Coronary artery (tissue), 2 donors: ENCODE measurements around the gene ELAVL3.

ENCODE experiments used
- DNase-seq: peaks from one replicate; pipeline ENCODE4 v3.0.0-alpha.2; 2017; ENCODE audit warnings: low spot score
- H3K27ac ChIP-seq, 2 donors: fragments of 200-600 bp; sonication (generic); one replicate each; pipeline ENCODE4 v1.5.1; 2016 to 2019
- H3K4me3 ChIP-seq: fragments of 200-600 bp; sonication (generic); 2 replicates; pipeline ENCODE4 v1.5.1; 2016; ENCODE audit warnings: mild to moderate bottlenecking, moderate library complexity
- TF ChIP-seq, protein P1 (sequence below): fragments of 200-600 bp; sonication (generic); IDR thresholded peaks from one replicate; pipeline ENCODE4 v1.5.1; 2019; ENCODE audit warnings: antibody characterized with exemption

The ELAVL3 gene

DNA sequence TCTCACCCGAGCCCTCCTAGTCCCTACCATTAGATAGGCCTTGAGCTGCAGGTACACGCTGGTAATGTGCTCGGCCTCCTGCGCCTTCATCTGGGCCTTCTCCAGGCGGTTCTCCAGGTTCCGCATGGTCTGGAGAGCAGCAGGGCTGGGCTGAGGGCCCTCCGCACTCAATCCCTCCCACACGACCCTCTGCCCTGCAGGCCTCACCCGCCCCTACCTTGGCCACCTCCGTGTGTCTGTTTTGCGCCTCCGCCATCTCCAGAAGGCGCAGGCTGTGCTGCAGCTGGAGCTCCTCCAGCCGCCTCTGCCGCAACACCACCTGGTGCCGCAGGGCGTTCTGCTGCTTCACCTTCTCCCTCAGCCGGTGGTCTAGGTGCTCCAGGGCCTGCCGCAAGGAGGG lies 54.2 kb downstream of the ELAVL3 start:
- no peak for DNase-seq
- H3K4me3 ChIP-seq = no peak overlapping the region
- TF ChIP-seq, protein P1, sequence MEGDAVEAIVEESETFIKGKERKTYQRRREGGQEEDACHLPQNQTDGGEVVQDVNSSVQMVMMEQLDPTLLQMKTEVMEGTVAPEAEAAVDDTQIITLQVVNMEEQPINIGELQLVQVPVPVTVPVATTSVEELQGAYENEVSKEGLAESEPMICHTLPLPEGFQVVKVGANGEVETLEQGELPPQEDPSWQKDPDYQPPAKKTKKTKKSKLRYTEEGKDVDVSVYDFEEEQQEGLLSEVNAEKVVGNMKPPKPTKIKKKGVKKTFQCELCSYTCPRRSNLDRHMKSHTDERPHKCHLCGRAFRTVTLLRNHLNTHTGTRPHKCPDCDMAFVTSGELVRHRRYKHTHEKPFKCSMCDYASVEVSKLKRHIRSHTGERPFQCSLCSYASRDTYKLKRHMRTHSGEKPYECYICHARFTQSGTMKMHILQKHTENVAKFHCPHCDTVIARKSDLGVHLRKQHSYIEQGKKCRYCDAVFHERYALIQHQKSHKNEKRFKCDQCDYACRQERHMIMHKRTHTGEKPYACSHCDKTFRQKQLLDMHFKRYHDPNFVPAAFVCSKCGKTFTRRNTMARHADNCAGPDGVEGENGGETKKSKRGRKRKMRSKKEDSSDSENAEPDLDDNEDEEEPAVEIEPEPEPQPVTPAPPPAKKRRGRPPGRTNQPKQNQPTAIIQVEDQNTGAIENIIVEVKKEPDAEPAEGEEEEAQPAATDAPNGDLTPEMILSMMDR = no peak

DNA sequence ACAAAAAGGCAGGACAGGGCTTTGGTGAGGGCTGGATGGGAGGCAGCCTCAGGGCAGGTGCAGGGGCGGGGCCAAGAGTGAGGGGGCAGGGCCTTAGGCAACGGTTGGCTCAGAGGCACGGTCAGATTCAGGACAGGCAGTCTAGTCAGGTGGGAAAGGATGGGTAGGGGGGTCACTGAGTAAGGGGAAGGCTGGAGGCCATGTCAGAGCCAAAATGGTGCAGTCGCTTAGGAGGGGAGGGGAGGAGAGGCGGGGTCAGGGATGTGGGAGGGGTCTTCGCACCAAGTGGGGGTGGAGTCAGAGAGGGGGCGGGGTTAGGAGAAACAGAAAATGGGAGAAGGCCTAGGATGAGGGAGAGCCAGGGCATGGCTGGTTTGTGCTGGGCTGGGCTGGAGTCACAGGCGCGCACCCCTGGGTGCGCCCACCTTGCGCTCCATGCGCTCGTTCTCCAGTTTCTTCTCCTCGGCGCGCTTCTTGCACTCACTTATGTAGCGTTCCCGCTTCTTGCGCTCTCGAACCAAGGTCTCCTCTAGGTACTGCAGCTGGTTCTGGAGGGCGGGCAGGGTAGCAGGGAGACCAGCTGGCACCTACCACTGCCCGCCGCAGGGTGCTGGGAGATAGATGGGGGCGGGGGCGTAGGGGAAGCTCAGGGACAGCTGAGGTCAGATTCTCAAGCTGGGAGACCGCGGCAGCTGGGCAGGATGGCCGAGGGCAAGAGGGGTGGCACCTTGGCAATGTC lies 55.0 kb downstream of the ELAVL3 start:
- no peak overlapping the region for H3K4me3 ChIP-seq
- H3K27ac ChIP-seq = no peak overlapping the region
- DNase-seq = no peak
- TF ChIP-seq, protein P1 = no peak

More for the DNA sequence above, 54.2 kb downstream of the ELAVL3 start:
- H3K27ac ChIP-seq = no peak overlapping the region

DNA sequence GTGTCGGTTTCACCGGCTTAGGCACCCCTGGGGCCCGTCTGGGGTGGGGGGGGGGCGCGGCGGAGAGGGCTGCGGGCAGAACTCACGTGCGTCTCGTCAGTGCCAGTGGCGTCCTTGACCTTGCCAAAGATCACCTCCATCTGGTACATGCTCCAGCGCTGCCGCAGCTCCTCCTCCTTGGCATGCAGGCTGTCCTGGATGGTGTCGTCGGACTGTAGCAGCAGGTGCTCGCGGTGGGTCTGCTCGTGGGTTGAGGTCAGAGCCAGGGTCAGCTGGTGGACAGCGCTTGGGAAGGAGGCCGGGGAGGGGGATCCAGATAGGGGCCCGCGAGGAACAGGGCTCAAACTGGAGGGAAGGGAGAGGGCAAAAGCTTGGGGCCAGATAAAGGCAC lies 57.1 kb downstream of the ELAVL3 start:
- Histone ChIP-seq H3K27ac (no peak overlapping the region), H3K4me3 (no peak overlapping the region)
- TF ChIP-seq, protein P1 = no peak
- no peak for DNase-seq

DNA sequence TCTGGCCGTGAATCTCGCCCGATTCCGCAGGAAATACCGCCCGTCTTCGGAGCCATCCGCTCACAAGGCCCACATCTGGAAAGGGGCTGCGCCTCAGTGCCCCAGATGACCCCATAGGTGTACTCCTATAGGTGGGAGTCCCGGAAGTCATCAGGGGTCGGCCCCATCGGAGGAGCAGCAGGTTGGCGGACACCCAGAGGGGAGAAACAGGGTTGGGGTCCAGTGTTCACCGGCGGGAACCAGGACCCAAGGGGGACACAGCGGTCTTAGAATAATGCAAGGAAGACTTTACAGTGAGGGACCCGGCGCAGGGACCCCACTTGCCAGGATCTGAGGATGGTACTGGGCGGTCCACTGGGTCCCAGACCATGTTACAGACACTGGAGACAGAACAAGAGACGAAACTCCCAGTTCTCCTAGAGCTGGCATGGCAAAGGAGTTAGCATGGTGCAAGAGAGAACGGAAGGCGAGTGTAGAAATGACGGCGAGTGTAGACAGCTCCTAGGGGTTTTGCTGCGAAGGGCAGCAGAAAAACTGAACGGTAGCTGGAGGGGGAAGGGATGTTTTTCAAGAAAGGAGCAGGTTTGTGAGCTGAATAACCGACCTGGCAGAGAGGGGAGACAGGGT lies 57.6 kb downstream of the ELAVL3 start:
- no peak for DNase-seq
- Histone ChIP-seq H3K4me3 (peak overlapping the region; percentile 76), H3K27ac (peak overlapping the region in 1 of 2 donors; percentile 89)
- TF ChIP-seq, protein P1 = no peak

DNA sequence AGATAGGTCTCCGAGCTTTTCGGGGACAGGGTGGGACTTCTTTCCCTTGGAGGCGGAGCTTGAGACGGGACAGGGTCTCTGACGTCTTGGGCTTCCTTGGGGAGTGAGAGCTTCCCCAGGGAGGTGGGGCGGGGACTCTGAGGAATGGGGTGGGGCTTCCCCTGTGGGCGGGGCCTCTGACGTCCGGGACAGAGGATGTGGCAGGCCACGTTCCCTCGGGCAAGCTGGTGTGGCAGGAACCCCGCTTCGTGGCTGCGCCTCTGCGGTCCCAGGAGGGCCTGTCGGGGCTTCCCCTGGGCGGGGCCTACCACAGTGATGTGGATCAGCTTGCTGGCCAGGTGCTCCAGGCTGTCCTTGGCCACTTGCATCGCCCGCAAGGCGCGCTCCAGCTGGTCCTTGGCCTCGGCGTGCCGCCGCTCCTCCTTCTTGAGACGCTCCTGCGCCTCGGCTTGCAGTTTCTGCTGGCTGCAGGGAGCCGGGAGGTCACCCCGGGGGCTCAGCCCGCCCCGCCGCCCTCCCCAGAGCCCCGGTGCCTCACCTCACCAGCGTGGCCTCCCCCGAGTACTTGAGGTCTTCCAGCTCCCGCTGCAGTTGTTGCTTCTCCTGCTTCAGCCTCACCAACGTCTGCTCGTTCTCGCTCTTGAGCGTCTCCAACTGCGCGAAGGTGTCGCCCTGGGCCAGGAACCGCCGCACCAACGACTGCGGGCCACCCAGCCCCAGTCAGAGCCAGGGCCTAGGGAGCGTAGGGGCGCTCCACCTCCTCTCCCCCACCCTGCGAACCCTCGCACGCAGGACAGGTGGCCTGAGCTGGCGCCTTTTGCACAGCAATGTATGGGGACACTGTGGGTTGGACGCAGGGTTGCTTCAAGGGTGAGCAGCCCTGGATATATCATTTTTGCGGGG lies 58.4 kb downstream of the ELAVL3 start:
- peak overlapping the region; percentile 76 for H3K4me3 ChIP-seq
- H3K27ac ChIP-seq = peak overlapping the region; percentile 69 to 89
- TF ChIP-seq, protein P1 = no peak
- DNase-seq = peak; percentile 95

DNA sequence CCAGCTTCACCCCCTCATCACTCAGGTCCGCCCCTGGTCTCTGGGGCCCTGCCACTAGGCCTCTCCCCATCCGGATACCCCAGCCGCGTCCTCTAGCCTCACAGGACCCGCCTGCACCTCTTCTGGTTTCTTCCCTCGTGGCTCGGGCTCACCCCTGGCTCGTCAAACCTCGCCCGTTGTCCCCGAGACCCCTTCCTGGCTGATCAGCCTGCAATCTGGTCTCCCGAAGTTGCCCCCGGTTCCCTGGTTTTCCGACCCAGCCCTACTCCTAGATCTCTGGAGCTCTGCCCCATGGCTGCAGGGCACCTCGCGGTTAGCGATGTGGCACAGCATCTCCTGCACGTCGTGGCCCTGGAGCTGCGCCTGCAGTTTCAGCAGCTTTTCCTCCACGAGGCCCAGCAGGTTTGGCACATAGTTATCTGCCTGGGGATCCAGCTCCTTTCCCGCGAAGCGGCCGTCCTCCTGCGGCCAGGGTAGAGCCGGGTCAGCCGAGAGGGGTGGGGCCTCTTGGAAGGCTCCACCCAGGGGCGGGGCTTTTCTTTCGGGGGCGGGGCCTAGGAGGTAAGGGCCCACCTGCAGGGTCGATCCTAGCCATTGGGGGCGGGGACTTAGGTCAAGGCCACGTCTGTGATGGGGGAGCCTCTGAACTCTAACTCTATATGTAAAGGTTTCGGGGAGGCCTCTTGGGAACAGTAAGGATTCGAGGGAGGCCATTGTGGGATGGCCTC lies 59.3 kb downstream of the ELAVL3 start:
- DNase-seq = no peak
- Histone ChIP-seq H3K27ac (peak overlapping the region; percentile 69 to 89), H3K4me3 (peak overlapping the region; percentile 76)
- TF ChIP-seq, protein P1 = no peak
